ENCODE data around the gene THADA.

Gene THADA

GRCh38 chr2:43579275-43579981 lies 16.4 kb downstream of the THADA start:
- no peak for ATAC-seq (replicated peaks)
- no peaks in the 10 kb centered on the region for H3K9me3 Mint-ChIP-seq
- no peak overlapping the region for H3K27ac Mint-ChIP-seq
- H3K36me3 Mint-ChIP-seq (ENCODE audit: insufficient read depth): peaks cover 81% of the 10 kb centered on the region
- H3K4me3 Mint-ChIP-seq: no peak overlapping the region
- peaks cover 0 to 9% of the 10 kb centered on the region in 2 donors for H3K4me1 Mint-ChIP-seq (ENCODE audit: low read depth in 2 of 2)
- DNase-seq: no peak
- no peaks in the 10 kb centered on the region for H3K27me3 Mint-ChIP-seq

- Mint-ChIP-seq H3K36me3 (ENCODE audit: insufficient read depth) (peaks cover 60% of the 10 kb centered on the region), H3K4me1 (ENCODE audit: low read depth in 2 of 2) (peaks cover 0 to 2% of the 10 kb centered on the region in 2 donors), H3K27ac (no peak overlapping the region), H3K9me3 (no peaks in the 10 kb centered on the region), H3K27me3 (no peaks in the 10 kb centered on the region), H3K4me3 (no peak overlapping the region)
- peak in 1 of 3 experiments; percentile 5 for DNase-seq
- peak; percentile 36 for ATAC-seq (replicated peaks)
These were observed 18.6 kb downstream of the THADA start for GRCh38 chr2:43576981-43577892.

- H3K4me3 Mint-ChIP-seq: no peak overlapping the region
- ATAC-seq (replicated peaks): no peak
- DNase-seq: no peak
- no peaks in the 10 kb centered on the region for H3K27me3 Mint-ChIP-seq
- H3K36me3 Mint-ChIP-seq (ENCODE audit: insufficient read depth): peaks cover 41% of the 10 kb centered on the region
- no peak overlapping the region for H3K27ac Mint-ChIP-seq
- peaks cover 10 to 17% of the 10 kb centered on the region in 2 donors for H3K4me1 Mint-ChIP-seq (ENCODE audit: low read depth in 2 of 2)
- no peaks in the 10 kb centered on the region for H3K9me3 Mint-ChIP-seq
These were observed 23.6 kb downstream of the THADA start for GRCh38 chr2:43572244-43572643.

GRCh38 chr2:43569921-43570320 lies 25.9 kb downstream of the THADA start:
- H3K4me3 Mint-ChIP-seq: no peak overlapping the region
- no peaks in the 10 kb centered on the region for H3K27me3 Mint-ChIP-seq
- no peak for DNase-seq

GRCh38 chr2:43568228-43568627 lies 27.6 kb downstream of the THADA start:
- DNase-seq (no peak), ATAC-seq (replicated peaks) (peak; percentile 58)
- Mint-ChIP-seq H3K27ac (peak overlapping the region; percentile 23 to 42), H3K36me3 (ENCODE audit: insufficient read depth) (peaks cover 45% of the 10 kb centered on the region), H3K9me3 (no peaks in the 10 kb centered on the region), H3K4me1 (ENCODE audit: low read depth in 2 of 2) (peaks cover 12 to 26% of the 10 kb centered on the region in 2 donors), H3K4me3 (no peak overlapping the region), H3K27me3 (no peaks in the 10 kb centered on the region)

More at GRCh38 chr2:43569921-43570320, 25.9 kb downstream of the THADA start:
- no peaks in the 10 kb centered on the region for H3K9me3 Mint-ChIP-seq
- H3K27ac Mint-ChIP-seq: peak overlapping the region in 1 of 2 donors; percentile 56
- peaks cover 12 to 21% of the 10 kb centered on the region in 2 donors for H3K4me1 Mint-ChIP-seq (ENCODE audit: low read depth in 2 of 2)
- ATAC-seq (replicated peaks): peak; percentile 85
- peaks cover 40% of the 10 kb centered on the region for H3K36me3 Mint-ChIP-seq (ENCODE audit: insufficient read depth)

GRCh38 chr2:43566461-43566729 lies 29.4 kb downstream of the THADA start:
- ATAC-seq (replicated peaks) (no peak), DNase-seq (no peak)
- Mint-ChIP-seq H3K27ac (no peak overlapping the region), H3K9me3 (no peaks in the 10 kb centered on the region), H3K27me3 (no peaks in the 10 kb centered on the region), H3K4me3 (no peak overlapping the region), H3K36me3 (ENCODE audit: insufficient read depth) (peaks cover 41% of the 10 kb centered on the region), H3K4me1 (ENCODE audit: low read depth in 2 of 2) (peaks cover 16 to 41% of the 10 kb centered on the region in 2 donors)

GRCh38 chr2:43563679-43564078 lies 32.2 kb downstream of the THADA start:
- peaks cover 45% of the 10 kb centered on the region for H3K36me3 Mint-ChIP-seq (ENCODE audit: insufficient read depth)
- peaks cover 23 to 44% of the 10 kb centered on the region in 2 donors for H3K4me1 Mint-ChIP-seq (ENCODE audit: low read depth in 2 of 2)
- H3K27ac Mint-ChIP-seq: no peak overlapping the region
- H3K4me3 Mint-ChIP-seq: no peak overlapping the region
- no peak for DNase-seq
- H3K27me3 Mint-ChIP-seq: no peaks in the 10 kb centered on the region
- H3K9me3 Mint-ChIP-seq: no peaks in the 10 kb centered on the region
- ATAC-seq (replicated peaks): no peak

GRCh38 chr2:43560231-43560547 lies 35.6 kb downstream of the THADA start:
- H3K9me3 Mint-ChIP-seq: no peaks in the 10 kb centered on the region
- no peak overlapping the region for H3K4me3 Mint-ChIP-seq
- no peaks in the 10 kb centered on the region for H3K27me3 Mint-ChIP-seq
- peaks cover 43% of the 10 kb centered on the region for H3K36me3 Mint-ChIP-seq (ENCODE audit: insufficient read depth)
- peaks cover 18 to 33% of the 10 kb centered on the region in 2 donors for H3K4me1 Mint-ChIP-seq (ENCODE audit: low read depth in 2 of 2)
- no peak for DNase-seq
- peak overlapping the region in 1 of 2 donors; percentile 52 for H3K27ac Mint-ChIP-seq
- no peak for ATAC-seq (replicated peaks)

GRCh38 chr2:43559391-43560230 lies 36.2 kb downstream of the THADA start:
- Mint-ChIP-seq H3K27me3 (no peaks in the 10 kb centered on the region), H3K4me3 (peak overlapping the region in 1 of 2 donors; percentile 34), H3K27ac (peak overlapping the region; percentile 36 to 52), H3K4me1 (ENCODE audit: low read depth in 2 of 2) (peaks cover 18 to 33% of the 10 kb centered on the region in 2 donors), H3K36me3 (ENCODE audit: insufficient read depth) (peaks cover 37% of the 10 kb centered on the region), H3K9me3 (no peaks in the 10 kb centered on the region)
- DNase-seq (no peak), ATAC-seq (replicated peaks) (no peak)

- ATAC-seq (replicated peaks) (no peak), DNase-seq (no peak)
- H3K27me3 Mint-ChIP-seq: no peaks in the 10 kb centered on the region
- H3K4me1 Mint-ChIP-seq (ENCODE audit: low read depth in 2 of 2): peaks cover 15 to 18% of the 10 kb centered on the region in 2 donors
- H3K9me3 Mint-ChIP-seq: no peaks in the 10 kb centered on the region
- H3K4me3 Mint-ChIP-seq: no peak overlapping the region
- H3K36me3 Mint-ChIP-seq (ENCODE audit: insufficient read depth): peaks cover 43% of the 10 kb centered on the region
- no peak overlapping the region for H3K27ac Mint-ChIP-seq
These were observed 38.6 kb downstream of the THADA start for GRCh38 chr2:43557196-43557595.

GRCh38 chr2:43556256-43556655 lies 39.6 kb downstream of the THADA start:
- Mint-ChIP-seq H3K27ac (no peak overlapping the region), H3K4me1 (ENCODE audit: low read depth in 2 of 2) (peaks cover 13% of the 10 kb centered on the region in 2 donors), H3K9me3 (no peaks in the 10 kb centered on the region), H3K4me3 (no peak overlapping the region), H3K36me3 (ENCODE audit: insufficient read depth) (peaks cover 46% of the 10 kb centered on the region), H3K27me3 (no peaks in the 10 kb centered on the region)
- no peak for DNase-seq
- no peak for ATAC-seq (replicated peaks)

GRCh38 chr2:43553341-43553855 lies 42.4 kb downstream of the THADA start:
- Mint-ChIP-seq H3K27me3 (no peaks in the 10 kb centered on the region), H3K9me3 (no peaks in the 10 kb centered on the region), H3K27ac (no peak overlapping the region), H3K4me3 (no peak overlapping the region), H3K36me3 (ENCODE audit: insufficient read depth) (peaks cover 46% of the 10 kb centered on the region), H3K4me1 (ENCODE audit: low read depth in 2 of 2) (peaks cover 0 to 3% of the 10 kb centered on the region in 2 donors)
- DNase-seq (no peak), ATAC-seq (replicated peaks) (no peak)

- H3K4me3 Mint-ChIP-seq: no peak overlapping the region
- H3K27ac Mint-ChIP-seq: no peak overlapping the region
- DNase-seq (no peak), ATAC-seq (replicated peaks) (no peak)
- H3K9me3 Mint-ChIP-seq: no peaks in the 10 kb centered on the region
- peaks cover 0 to 3% of the 10 kb centered on the region in 2 donors for H3K4me1 Mint-ChIP-seq (ENCODE audit: low read depth in 2 of 2)
- H3K36me3 Mint-ChIP-seq (ENCODE audit: insufficient read depth): peaks cover 40% of the 10 kb centered on the region
- no peaks in the 10 kb centered on the region for H3K27me3 Mint-ChIP-seq
These were observed 43.8 kb downstream of the THADA start for GRCh38 chr2:43551990-43552389.
